IPS-18a (cell line): Measurements from ENCODE around the gene MYO5B.
"Not testable (repeated sequence)": the region's sequence is repeated elsewhere in the genome, so short reads cannot be mapped to it uniquely, and the experiment has no call there.

Experiments
- H3K27ac ChIP-seq: one replicate; pipeline ENCODE4 v1.5.1; 2013; ENCODE audit warnings: low read length
- H3K27me3 ChIP-seq: one replicate; pipeline ENCODE4 v1.6.1; 2013; ENCODE audit warnings: mild to moderate bottlenecking, low read length; ENCODE audit not compliant: control insufficient read depth, insufficient read depth
- H3K36me3 ChIP-seq: one replicate; pipeline ENCODE4 v1.6.1; 2013; ENCODE audit warnings: low read depth, low read length; ENCODE audit not compliant: control insufficient read depth
- H3K4me1 ChIP-seq: one replicate; pipeline ENCODE4 v1.6.1; 2013; ENCODE audit warnings: low read depth, low read length; ENCODE audit not compliant: control insufficient read depth
- H3K4me3 ChIP-seq: one replicate; pipeline ENCODE4 v1.5.1; 2013; ENCODE audit warnings: low read length
- H3K9ac ChIP-seq: one replicate; pipeline ENCODE4 v1.6.1; 2013; ENCODE audit warnings: mild to moderate bottlenecking, low read length, moderate library complexity
- H3K9me3 ChIP-seq: one replicate; pipeline ENCODE4 v1.6.1; 2013; ENCODE audit warnings: low read depth, low read length; ENCODE audit not compliant: control insufficient read depth

Gene MYO5B

GRCh38 chr18:50194631-50195532, at the start of gene MYO5B:
MYO5B (minus strand) TSS chr18:50195147; CDS start chr18:50194793, 354 bp downstream.
- Histone ChIP-seq H3K4me3 (peak within 1 kb of the TSS; percentile 62), H3K9me3 (no peaks in the 10 kb centered on the region), H3K36me3 (no peaks in the 10 kb centered on the region), H3K9ac (no peak within 1 kb of the TSS), H3K4me1 (peaks cover 5% of the 10 kb centered on the region), H3K27me3 (peaks cover 66% of the 10 kb centered on the region), H3K27ac (no peak within 1 kb of the TSS)

GRCh38 chr18:50241768-50242167, 46.8 kb upstream of the MYO5B start:
- not testable (repeated sequence) for H3K4me3 ChIP-seq, H3K27ac ChIP-seq, H3K36me3 ChIP-seq, H3K4me1 ChIP-seq, H3K9ac ChIP-seq, H3K27me3 ChIP-seq, H3K9me3 ChIP-seq

GRCh38 chr18:50240080-50240563, 45.2 kb upstream of the MYO5B start:
- H3K4me1 ChIP-seq = no peaks in the 10 kb centered on the region
- no peak overlapping the region for H3K27ac ChIP-seq
- H3K9me3 ChIP-seq = no peaks in the 10 kb centered on the region
- no peaks in the 10 kb centered on the region for H3K27me3 ChIP-seq
- H3K9ac ChIP-seq = no peak overlapping the region
- H3K36me3 ChIP-seq = no peaks in the 10 kb centered on the region
- no peak overlapping the region for H3K4me3 ChIP-seq

GRCh38 chr18:50232419-50232818, 37.5 kb upstream of the MYO5B start:
- H3K4me1 ChIP-seq = no peaks in the 10 kb centered on the region
- H3K36me3 ChIP-seq = no peaks in the 10 kb centered on the region
- no peak overlapping the region for H3K9ac ChIP-seq
- H3K4me3 ChIP-seq = no peak overlapping the region
- no peak overlapping the region for H3K27ac ChIP-seq
- no peaks in the 10 kb centered on the region for H3K27me3 ChIP-seq
- no peaks in the 10 kb centered on the region for H3K9me3 ChIP-seq

- Histone ChIP-seq H3K4me3 (no peak overlapping the region), H3K36me3 (no peaks in the 10 kb centered on the region), H3K4me1 (no peaks in the 10 kb centered on the region), H3K27ac (no peak overlapping the region), H3K27me3 (no peaks in the 10 kb centered on the region), H3K9me3 (no peaks in the 10 kb centered on the region), H3K9ac (no peak overlapping the region)
These were observed 36.7 kb upstream of the MYO5B start for GRCh38 chr18:50231621-50232020.

- not testable (repeated sequence) for H3K4me3 ChIP-seq, H3K27me3 ChIP-seq, H3K9me3 ChIP-seq, H3K4me1 ChIP-seq, H3K9ac ChIP-seq, H3K27ac ChIP-seq, H3K36me3 ChIP-seq
These were observed 25.3 kb upstream of the MYO5B start for GRCh38 chr18:50220249-50220648.

DNA sequence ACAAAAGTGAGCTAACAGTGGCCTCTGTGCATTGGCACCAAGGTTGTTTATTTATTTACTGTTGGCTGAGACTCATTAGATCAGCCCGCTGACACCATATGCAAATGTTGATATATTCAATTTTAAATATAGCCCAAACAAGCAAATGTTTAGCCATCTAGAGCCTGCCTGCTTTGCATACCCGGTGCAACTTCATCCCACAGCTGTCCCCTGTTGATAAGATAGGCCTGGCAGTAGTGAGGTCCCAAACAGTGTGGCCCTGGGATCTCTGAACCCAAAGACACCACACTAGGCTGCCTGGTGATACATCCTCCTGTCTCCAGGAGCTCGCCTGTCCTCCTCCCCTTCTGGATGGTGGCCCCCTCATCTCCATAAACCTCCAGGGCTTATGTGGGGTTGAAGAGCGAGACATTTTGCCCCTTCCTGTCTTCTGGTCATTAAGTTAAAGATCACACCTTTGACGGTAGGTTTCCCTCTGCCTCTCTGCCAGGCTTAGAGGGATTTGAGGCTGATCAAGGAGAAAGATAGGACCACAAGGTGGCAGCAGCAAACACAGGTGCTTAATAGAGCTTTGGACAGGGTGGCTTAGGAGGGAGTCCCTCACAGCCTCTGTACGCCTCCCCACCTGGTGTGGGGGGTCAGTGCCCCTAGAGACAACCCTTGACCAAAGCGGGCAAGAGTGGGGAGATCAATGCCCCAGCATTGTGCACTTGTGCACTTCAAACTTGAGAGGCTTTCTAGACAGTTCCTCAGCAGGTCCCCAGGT, 23.7 kb upstream of the MYO5B start:
- H3K9me3 ChIP-seq = no peaks in the 10 kb centered on the region
- H3K27me3 ChIP-seq = no peaks in the 10 kb centered on the region
- H3K4me1 ChIP-seq = no peaks in the 10 kb centered on the region
- H3K36me3 ChIP-seq = no peaks in the 10 kb centered on the region
- no peak overlapping the region for H3K4me3 ChIP-seq
- H3K9ac ChIP-seq = no peak overlapping the region
- H3K27ac ChIP-seq = no peak overlapping the region

DNA sequence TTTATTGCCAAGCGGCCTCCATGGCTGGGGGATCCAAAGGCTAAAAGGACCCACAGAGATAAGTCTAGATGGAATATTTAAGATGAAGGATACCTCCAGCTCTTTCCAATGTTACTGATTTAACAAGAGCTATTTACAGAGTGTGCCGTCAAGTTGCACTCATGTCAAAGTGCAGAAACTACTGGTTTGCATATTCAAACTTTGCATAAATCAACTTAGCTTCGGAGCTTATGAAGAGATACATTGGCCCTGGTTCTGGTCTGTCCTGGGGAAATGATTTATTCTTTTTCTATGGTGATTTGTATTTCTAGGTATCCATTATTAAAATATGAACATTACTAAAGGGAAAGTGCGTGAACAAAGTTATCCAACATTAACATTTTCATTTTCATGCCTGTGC, 14.4 kb upstream of the MYO5B start:
- H3K4me1 ChIP-seq = no peaks in the 10 kb centered on the region
- no peak overlapping the region for H3K9ac ChIP-seq
- H3K4me3 ChIP-seq = no peak overlapping the region
- H3K9me3 ChIP-seq = no peaks in the 10 kb centered on the region
- no peaks in the 10 kb centered on the region for H3K36me3 ChIP-seq
- H3K27ac ChIP-seq = no peak overlapping the region
- H3K27me3 ChIP-seq = no peaks in the 10 kb centered on the region

DNA sequence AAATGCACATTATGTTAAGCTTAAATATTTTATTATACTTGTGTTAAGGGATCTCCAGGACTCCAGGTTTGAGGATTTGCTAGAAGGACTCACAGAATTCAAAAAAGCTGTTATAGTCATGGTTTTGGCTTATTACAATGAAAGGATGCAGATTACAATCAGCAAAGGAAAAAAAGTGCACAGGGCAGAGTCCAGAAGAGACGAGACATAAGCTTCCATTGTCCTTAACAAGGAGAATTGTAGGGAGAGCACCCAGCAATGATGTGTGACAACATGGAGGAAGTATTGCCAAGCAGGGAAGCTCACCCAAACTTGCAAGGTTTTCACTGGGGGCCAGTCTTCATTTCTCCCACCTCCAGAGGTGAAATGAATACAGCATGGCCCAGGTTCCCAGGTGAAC, 12.8 kb upstream of the MYO5B start:
- H3K9me3 ChIP-seq = no peaks in the 10 kb centered on the region
- H3K4me3 ChIP-seq = no peak overlapping the region
- H3K9ac ChIP-seq = no peak overlapping the region
- H3K4me1 ChIP-seq = peaks cover 6% of the 10 kb centered on the region
- peaks cover 11% of the 10 kb centered on the region for H3K27me3 ChIP-seq
- no peak overlapping the region for H3K27ac ChIP-seq
- H3K36me3 ChIP-seq = no peaks in the 10 kb centered on the region

GRCh38 chr18:50203801-50204604, 9.1 kb upstream of the MYO5B start:
- H3K4me1 ChIP-seq = peaks cover 6% of the 10 kb centered on the region
- no peak overlapping the region for H3K27ac ChIP-seq
- H3K9me3 ChIP-seq = no peaks in the 10 kb centered on the region
- H3K27me3 ChIP-seq = peaks cover 13% of the 10 kb centered on the region
- peak overlapping the region; percentile 46 for H3K4me3 ChIP-seq
- H3K9ac ChIP-seq = no peak overlapping the region
- no peaks in the 10 kb centered on the region for H3K36me3 ChIP-seq

DNA sequence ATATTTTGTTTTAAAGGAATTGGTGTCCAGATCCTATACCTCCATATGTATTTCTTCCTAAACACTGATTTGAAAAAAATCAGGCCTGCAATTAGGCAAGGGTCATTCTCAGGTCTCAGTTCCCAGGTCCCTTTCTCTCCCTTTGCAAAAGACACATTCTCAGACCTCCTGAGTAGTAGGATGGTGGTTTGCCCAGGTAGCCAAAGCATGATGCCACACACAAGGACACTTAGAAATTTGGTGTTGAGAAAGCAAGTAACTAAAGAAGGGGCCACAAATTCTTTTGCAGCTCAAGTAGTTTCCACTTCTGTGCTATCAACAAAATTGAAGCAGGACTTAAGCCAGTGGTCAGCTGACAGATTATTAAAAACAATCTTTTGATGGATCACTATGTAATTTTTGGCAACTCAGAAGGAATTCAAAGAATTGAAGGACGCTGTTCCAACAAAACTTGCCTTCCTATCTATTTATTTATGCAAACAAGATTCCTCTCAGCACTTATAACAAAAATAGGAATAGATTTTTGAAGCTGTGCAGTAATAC, 6.6 kb upstream of the MYO5B start:
- Histone ChIP-seq H3K27ac (no peak overlapping the region), H3K9ac (no peak overlapping the region), H3K27me3 (peaks cover 16% of the 10 kb centered on the region), H3K9me3 (no peaks in the 10 kb centered on the region), H3K4me1 (peaks cover 6% of the 10 kb centered on the region), H3K36me3 (no peaks in the 10 kb centered on the region), H3K4me3 (no peak overlapping the region)
